ENCODE measurements around the gene SF3A2.
A peak's percentile ranks its signal among the peaks of the same experiment; 100 is the strongest.
"Not testable (repeated sequence)": the region's sequence is repeated elsewhere in the genome, so short reads cannot be mapped to it uniquely, and the experiment has no call there.

SF3A2 gene

DNA sequence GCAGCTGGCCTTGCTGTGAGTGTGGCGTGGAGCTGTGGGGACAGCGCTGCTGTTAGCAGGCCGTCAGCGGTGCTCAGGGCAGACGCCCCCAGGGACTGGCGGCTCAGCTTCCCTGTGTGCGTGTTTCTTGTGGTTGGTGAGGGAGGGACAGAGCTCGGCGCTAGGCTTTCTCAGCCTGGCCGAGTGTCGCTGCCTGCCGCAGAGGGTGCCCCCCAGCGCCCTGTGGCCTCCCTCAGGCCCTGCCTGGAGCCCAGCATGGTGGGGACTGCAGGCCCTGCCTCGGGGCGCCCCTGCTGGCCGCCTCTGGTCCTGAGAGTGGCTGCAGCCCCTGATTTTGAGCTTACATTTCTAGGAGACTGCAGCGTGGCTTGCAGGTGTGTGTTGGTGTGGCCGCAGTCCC lies 37.4 kb upstream of the SF3A2 start:
- H3K4me3 ChIP-seq (ENCODE audit: low read length) = no peak overlapping the region
- DNase-seq (ENCODE audit: low read depth) = no peak
- TF ChIP-seq, protein P1, sequence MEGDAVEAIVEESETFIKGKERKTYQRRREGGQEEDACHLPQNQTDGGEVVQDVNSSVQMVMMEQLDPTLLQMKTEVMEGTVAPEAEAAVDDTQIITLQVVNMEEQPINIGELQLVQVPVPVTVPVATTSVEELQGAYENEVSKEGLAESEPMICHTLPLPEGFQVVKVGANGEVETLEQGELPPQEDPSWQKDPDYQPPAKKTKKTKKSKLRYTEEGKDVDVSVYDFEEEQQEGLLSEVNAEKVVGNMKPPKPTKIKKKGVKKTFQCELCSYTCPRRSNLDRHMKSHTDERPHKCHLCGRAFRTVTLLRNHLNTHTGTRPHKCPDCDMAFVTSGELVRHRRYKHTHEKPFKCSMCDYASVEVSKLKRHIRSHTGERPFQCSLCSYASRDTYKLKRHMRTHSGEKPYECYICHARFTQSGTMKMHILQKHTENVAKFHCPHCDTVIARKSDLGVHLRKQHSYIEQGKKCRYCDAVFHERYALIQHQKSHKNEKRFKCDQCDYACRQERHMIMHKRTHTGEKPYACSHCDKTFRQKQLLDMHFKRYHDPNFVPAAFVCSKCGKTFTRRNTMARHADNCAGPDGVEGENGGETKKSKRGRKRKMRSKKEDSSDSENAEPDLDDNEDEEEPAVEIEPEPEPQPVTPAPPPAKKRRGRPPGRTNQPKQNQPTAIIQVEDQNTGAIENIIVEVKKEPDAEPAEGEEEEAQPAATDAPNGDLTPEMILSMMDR (conservative IDR thresholded peaks at IDR 0.05; ENCODE audit: low read depth, low read length) = peak; percentile 58

DNA sequence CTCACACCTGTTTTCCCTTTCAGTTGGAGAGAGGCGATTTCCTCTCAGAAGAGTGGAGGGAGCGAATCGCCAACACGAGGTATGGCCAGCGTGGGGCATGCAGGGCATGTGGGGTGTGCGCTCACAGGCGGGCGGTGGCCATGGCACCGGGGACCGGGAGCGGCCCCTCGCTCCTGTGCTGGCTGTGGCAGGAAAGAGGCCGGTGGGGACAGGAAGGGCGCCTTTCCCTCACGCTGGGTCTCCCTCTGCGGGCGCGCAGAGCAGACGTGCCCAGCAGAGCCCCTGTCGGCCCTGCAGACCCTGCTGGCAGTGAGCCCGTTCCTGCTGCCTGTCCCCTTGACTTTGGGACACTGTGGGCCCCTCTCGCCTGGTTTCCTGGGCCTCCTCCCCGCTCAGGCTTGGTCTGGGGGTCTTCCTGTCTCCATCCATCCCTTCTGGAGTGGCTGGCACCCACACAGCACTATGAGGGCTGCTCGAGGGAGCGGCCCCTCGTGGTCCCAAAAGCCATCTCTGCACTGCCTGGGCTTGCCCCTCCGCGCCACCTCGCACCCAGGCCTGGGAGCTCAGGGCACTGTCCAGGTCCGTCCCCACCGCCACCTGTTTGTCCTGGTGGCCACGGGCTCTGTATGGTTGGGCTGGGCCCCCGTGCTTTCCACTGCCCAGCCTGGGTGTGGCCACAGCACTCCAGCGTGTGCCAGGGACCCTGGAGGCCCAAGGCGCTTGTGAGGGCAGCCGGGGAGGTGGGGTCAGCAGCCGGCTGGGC lies 36.6 kb upstream of the SF3A2 start:
- DNase-seq (ENCODE audit: low read depth) = no peak
- no peak overlapping the region for H3K4me3 ChIP-seq (ENCODE audit: low read length)
- TF ChIP-seq, protein P1 (conservative IDR thresholded peaks at IDR 0.05; ENCODE audit: low read depth, low read length) = no peak

DNA sequence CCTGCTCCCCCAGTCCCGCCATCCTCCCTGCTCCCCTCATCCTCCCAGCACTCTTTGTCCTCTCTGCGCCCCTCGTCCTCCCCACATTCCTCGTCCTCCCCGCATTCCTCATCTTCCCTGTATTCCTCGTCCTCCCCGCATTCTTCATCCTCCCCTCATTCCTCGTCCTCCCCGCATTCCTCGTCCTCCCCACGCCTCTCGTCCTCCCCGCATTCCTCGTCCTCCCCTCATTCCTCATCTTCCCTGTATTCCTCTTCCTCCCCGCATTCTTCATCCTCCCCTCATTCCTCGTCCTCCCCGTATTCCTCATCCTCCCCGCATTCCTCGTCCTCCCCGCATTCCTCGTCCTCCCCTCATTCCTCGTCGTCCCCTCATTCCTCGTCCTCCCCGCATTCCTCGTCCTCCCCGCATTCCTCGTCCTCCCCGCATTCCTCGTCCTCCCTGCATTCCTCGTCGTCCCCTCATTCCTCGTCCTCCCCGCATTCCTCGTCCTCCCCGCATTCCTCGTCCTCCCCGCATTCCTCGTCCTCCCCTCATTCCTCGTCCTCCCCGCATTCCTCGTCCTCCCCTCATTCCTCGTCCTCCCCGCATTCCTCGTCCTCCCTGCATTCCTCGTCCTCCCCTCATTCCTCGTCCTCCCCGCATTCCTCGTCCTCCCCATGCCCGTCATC lies 35.9 kb upstream of the SF3A2 start:
- not testable (repeated sequence) for H3K4me3 ChIP-seq (ENCODE audit: low read length); DNase-seq (ENCODE audit: low read depth)

DNA sequence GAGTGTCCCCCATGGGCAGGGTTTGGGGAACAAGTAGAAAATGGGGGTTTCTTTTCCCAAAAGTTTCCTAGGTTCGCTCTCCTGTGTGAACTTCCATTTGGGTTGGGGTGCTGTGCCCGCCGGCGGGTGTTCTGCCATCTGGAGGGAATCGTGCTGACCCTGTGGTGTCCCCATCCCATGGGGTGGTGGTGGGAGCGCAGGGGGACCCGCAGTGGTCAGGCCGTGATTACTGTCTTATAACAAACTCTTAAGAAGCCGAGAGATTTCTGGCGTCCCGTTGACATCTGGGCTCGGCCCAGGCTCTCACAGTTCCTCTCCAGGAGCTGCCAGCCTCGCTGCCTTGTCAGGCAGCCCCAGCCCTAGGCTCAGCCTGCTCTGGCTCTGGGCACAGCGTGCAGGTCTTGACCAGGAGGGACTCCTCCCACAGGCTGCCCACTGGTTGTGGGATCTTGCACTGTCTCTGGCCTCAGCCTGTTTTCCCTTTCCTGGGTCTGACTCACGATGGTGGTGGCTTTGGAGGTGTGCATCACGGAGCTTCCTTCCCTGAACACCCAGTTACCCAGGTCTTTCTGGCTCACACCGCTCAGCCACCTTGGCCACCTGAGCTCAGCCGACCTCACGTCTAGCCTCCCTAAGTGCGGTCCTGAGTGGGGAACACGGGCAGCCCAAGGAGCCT lies 35.0 kb upstream of the SF3A2 start:
- DNase-seq (ENCODE audit: low read depth) = no peak
- no peak overlapping the region for H3K4me3 ChIP-seq (ENCODE audit: low read length)
- TF ChIP-seq, protein P1 (conservative IDR thresholded peaks at IDR 0.05; ENCODE audit: low read depth, low read length) = no peak

DNA sequence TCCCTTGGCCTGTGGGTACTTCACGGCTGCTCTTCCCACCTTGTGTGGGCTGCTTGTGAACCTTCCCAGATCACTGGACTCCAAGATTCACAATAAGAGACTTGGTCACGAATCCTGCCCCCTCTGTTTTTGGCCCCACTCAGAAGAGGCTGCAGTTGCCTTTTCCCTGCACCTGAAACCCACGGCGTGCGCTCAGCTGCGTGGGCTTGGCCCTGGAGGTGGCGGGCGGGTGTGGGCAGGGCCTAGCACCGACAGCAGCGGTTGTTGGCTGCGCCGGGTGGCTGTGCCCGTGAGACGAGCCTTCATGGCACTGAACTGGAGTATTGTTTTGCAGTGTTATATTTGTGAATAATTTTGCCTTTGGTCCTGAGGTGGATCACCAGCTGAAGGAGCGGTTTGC lies 34.3 kb upstream of the SF3A2 start:
- H3K4me3 ChIP-seq (ENCODE audit: low read length) = no peak overlapping the region
- no peak for DNase-seq (ENCODE audit: low read depth)
- TF ChIP-seq, protein P1 (conservative IDR thresholded peaks at IDR 0.05; ENCODE audit: low read depth, low read length) = no peak

DNA sequence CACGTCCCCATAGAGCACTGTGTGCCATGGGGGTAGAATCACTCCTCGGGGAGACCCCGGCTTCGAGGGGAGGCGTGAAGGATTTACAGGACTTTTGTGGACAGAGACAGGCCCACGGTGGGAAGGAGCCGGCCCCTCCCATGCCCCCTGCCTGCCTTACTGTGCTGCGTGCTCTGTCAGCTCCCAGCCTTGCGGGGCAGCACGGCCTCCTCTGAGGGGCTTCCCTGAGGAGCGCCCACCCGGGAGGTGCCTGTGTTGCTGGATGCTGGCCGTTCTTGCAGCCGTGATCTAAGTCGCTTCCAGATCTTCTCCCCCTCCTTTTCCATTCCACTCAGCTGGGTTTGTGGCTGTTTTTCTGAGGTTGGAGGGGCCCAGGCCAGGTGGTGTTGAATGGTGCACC lies 29.6 kb upstream of the SF3A2 start:
- no peak overlapping the region for H3K4me3 ChIP-seq (ENCODE audit: low read length)
- TF ChIP-seq, protein P1 (conservative IDR thresholded peaks at IDR 0.05; ENCODE audit: low read depth, low read length) = no peak
- no peak for DNase-seq (ENCODE audit: low read depth)

DNA sequence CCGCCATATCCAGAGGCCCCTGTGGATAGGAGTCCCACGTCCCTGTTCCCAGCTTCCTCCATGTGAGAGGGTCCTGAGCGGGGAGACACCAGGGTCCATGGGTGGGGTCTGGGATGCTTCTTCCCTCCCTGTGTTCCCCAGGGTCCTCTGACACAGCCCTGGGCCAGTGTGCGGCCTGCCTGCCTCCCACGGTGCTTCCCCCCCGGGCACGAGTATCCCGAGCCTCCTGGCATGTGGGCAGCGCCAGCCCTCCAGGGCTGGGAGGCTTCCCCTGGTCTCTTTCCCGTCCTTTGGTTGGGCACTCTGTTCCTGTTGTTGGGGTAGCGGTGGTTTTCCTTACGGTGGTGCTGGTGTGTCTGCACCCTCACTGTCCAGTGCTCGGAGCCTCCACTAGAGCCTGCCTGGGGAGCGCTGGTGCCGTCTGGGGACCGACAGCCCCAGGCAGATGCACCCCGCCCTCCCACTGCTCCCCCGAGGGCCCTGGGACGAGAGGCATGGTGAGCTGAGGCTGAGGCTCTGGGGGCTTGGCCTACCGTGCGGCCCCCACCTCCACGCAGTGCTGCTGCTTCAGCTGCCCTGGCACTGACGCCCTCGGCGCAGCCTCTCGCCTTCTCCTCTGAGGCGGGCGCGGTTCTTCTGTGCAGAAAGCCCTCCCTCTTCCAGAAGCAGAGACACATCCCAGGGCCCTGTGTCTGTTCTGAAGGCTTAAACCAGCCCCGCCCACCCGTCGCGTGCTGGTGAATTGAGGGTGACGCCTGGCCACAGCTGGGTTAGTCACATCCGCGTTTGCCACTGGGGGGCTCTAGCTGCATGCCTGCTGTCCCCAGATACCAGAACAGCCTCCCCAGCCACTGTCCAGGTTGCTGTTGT lies 28.4 kb upstream of the SF3A2 start:
- no peak overlapping the region for H3K4me3 ChIP-seq (ENCODE audit: low read length)
- peak; percentile 19 for DNase-seq (ENCODE audit: low read depth)
- TF ChIP-seq, protein P1 (conservative IDR thresholded peaks at IDR 0.05; ENCODE audit: low read depth, low read length) = peak; percentile 31

Data from retinal pigment epithelial cell (primary cell).